ENCODE measurements around the gene MAP9.
"Not testable (repeated sequence)": the region's sequence is repeated elsewhere in the genome, so short reads cannot be mapped to it uniquely, and the experiment has no call there.

Gene MAP9

GRCh38 chr4:155342142-155342541 lies 34.6 kb downstream of the MAP9 start:
- DNase-seq (ENCODE audit: low read depth): no peak

- no peak for DNase-seq (ENCODE audit: low read depth)
These were observed 36.8 kb downstream of the MAP9 start for GRCh38 chr4:155339999-155340398.

DNA sequence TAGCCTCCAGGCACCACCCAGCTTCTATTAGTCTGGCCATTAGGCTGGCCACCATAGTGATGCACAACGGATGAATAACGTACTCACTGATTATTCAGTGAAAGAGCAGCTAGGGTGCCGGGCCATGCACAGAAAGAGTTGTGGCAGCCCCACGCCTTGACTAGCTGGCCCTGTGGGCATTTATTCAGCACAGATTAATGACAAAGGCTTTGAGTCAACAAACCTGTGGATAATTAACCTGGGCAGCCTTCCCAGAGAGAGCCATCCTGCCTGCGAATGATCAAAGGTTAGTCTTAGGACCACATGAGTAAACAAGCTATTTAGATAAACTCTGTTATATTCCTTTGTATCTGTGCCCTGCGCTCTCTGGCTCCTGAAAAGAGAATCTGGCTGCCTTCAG lies 37.2 kb downstream of the MAP9 start:
- DNase-seq (ENCODE audit: low read depth): no peak

GRCh38 chr4:155338196-155338595 lies 38.6 kb downstream of the MAP9 start:
- no peak for DNase-seq (ENCODE audit: low read depth)

DNA sequence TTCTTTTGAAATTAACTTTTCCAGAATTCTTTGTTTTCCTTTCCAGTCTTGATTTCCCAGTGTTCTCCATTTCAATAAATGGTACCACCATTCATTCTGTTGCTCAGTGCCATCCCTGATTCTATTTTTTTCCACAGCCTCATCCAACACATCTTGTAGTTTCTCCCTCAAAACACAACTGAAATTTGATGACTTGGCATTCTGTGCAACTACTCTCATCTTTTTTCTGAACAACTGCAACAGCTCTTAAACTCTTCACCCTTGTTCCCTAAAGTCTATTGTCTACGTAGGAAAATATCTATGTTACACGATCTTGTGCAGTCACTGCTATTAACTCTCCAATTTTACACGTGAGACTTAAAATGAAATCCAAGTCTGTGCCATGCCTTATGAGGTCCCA lies 40.5 kb downstream of the MAP9 start:
- DNase-seq (ENCODE audit: low read depth): no peak

DNA sequence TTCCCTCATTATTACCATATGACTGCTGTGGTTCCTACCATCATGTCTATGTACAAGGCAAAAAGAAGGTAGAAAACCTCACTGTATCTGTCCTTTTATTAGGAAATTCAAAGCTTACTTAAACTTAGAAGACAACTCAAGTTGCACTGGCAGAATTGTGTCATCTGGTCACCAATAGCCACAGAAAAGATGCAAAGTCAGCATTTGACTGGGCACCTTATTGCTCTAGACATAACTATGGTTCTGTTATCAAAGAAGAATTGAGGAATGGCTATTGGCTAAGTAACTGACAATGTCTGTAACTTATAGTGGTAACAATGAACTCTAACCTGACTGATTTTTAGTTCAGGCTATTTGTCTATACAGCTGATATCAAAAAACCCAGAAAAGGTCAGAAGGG lies 45.3 kb downstream of the MAP9 start:
- no peak for DNase-seq (ENCODE audit: low read depth)

GRCh38 chr4:155322782-155323181 lies 54.0 kb downstream of the MAP9 start:
- no peak for DNase-seq (ENCODE audit: low read depth)

- no peak for DNase-seq (ENCODE audit: low read depth)
These were observed 55.8 kb downstream of the MAP9 start for GRCh38 chr4:155321006-155321405.

DNA sequence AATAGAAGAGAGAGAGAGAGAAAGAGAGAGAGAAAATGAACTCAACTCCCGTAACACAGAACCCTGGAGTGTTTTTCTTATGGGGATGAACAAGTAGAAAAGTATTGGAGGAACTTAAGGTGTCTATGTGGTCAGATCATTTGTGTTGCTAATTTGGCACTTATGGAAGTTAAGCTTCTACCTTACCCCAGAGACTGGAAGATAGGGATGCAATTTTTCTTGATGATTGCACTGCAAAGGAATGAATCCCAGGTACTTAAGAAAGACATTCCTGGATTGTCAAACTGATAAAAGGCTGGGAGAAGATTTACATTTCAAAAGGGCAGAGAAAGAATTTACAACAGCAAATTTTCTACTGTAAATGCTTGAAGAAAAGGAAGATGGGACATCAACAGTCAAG lies 57.2 kb downstream of the MAP9 start:
- no peak for DNase-seq (ENCODE audit: low read depth)

DNA sequence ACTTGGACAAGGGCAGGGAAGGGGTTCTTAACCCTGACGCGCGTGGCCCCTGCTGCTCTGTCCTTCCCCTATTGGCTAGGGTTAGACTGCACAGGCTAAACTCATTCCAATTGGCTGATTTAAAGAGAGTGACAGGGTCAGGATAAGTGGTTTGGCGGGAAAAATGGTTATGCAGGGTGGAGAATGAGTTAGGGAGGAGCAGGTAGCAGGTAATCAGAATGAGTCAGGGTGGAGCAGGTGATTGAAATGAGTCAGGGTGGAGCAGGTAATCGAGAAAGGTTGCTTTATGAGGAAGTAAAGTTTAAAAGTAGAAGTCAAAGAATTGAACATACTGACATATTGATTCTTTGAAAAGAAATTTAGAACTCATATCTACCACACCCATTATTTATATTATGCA lies 64.7 kb downstream of the MAP9 start:
- DNase-seq (ENCODE audit: low read depth): not testable (repeated sequence)

DNA sequence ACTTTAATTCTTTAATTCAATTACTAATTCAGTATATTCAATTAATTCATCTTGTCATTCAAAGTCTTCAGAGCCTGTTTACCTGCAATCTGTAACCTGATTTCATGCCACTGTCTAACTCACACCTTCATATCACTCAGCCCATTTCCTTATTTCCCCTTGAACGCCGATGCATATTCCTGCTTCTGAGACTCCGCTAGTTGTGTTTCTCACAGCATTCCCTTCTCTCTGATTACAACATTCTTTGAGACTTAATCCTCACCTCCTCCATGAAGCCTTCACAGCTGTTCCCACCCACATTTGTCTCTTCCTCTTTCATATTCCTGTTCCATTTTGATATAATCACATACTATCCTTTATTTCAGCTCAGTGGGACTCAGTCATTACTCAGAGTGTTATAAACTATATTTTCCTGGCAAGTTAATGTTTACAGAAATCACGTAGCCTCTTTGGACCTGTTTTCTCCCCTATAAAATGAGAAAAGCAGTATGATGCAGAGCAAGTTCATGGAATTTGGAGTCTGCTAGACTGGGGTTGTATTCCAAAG lies 69.0 kb downstream of the MAP9 start:
- DNase-seq (ENCODE audit: low read depth): no peak

DNA sequence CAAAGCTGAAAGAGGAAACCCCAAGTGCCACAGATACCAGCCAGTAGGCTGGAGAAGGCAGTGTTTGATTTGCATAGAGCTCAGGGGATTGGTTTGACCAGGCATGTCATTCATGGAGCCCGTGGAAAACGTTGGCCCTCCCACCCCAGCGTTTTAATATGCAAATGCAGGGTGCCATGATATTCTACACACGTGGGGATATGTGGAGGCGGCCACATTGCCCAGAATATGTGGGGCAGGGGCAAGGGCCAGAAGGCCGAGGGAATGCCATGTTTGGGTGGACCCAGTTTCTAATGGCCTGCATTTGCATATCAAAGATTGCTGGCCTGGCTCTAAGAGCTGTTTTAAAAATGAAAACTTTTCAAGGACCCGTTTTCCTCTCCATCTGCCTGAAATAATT lies 71.1 kb downstream of the MAP9 start:
- DNase-seq (ENCODE audit: low read depth): no peak

DNA sequence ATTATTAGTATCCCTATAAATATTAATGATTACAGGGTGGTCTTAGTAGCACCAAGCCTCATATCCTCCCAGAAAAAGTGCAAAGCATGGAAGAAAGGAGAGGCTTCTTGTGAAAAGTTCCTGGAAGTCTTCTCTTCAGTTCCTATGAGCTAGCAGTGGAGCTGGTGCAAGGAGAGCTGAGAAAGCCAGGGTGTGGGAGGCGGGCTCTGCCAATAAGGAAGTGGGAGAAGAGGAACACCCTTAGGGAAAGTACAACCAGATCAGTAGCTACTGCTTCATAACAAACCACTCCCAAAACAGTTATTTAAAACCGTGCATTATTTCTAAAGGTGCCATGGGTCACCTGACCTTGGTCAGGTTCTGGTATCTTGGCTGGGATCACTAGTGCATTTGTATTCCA lies 72.4 kb downstream of the MAP9 start:
- no peak for DNase-seq (ENCODE audit: low read depth)

- DNase-seq (ENCODE audit: low read depth): no peak
These were observed 77.7 kb downstream of the MAP9 start for GRCh38 chr4:155299103-155299502.

All from HS-27A (cell line).